HepG2 (cell line): Measurements from ENCODE around the gene KCNMA1.

Source experiments
- CHD2 ChIP-seq: IDR thresholded peaks from 2 replicates; pipeline ENCODE4 v1.6.1; 2011; ENCODE audit warnings: low read depth, low read length, improper control_type of control experiment
- FOXM1 ChIP-seq: sonication (generic); formaldehyde crosslinking; IDR thresholded peaks from 2 replicates; pipeline ENCODE4 v1.5.0; 2020; ENCODE audit warnings: missing genetic modification reagents
- JUND ChIP-seq: sonication (generic); formaldehyde crosslinking; IDR thresholded peaks from 2 replicates; pipeline ENCODE4 v1.8.0; 2022; ENCODE audit warnings: mild to moderate bottlenecking, missing genetic modification reagents
- MAFK ChIP-seq, 2 experiments: IDR thresholded peaks in 1 of 2; conservative IDR thresholded peaks in 1 of 2; 2 replicates each; pipeline ENCODE4 v1.6.1; 2011; ENCODE audit warnings: improper control_type of control experiment in 2 of 2, low read length in 2 of 2
- NR2F6 ChIP-seq, 2 experiments: IDR thresholded peaks; 2 replicates each; pipeline ENCODE4 v1.6.1; 2016; ENCODE audit warnings: antibody characterized with exemption in 1 of 2, mild to moderate bottlenecking in 1 of 2
- POLR2A ChIP-seq, 2 experiments: IDR thresholded peaks; 2 replicates each; pipeline ENCODE4 v1.6.1; 2011; ENCODE audit warnings: low read depth in 2 of 2, low read length in 2 of 2, mild to moderate bottlenecking in 1 of 2, moderate library complexity in 1 of 2; ENCODE audit not compliant: insufficient read depth in 1 of 2
- SMARCC2 ChIP-seq: fragments of 450-650 bp; IDR thresholded peaks from 2 replicates; pipeline ENCODE4 v1.6.1; 2017; ENCODE audit warnings: antibody characterized with exemption, mild to moderate bottlenecking
- TF ChIP-seq, protein P1 (sequence below): IDR thresholded peaks from 2 replicates; pipeline ENCODE4 v1.6.1; 2012; ENCODE audit warnings: inconsistent platforms
- TF ChIP-seq, protein P2 (sequence below): IDR thresholded peaks from 2 replicates; pipeline ENCODE4 v1.6.1; 2016; ENCODE audit warnings: low read depth, control low read depth

DNA sequence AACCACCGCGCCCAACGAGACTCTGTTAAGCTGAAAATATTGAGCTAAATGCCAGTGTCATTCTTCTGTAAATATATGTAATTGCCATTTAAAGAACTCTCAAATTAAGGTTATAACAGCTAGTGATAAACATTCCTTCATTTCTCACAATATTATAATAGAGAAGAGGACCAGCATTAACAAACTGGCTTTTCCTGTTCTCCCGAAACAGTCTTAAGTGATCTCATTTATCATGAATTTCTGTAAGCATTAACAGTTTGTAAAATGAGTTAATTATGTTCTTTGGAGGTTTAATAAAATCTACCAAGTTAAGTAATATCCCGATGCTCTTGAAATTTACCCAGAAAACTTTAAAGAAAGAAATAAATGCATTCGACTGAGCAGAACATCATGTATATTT is 352.8 kb downstream of the KCNMA1 start:
- TF ChIP-seq CHD2 = no peak
- no peak for TF ChIP-seq FOXM1 (CRISPR knock-in tag)
- TF ChIP-seq, protein P1, sequence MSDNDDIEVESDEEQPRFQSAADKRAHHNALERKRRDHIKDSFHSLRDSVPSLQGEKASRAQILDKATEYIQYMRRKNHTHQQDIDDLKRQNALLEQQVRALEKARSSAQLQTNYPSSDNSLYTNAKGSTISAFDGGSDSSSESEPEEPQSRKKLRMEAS = no peak
- TF ChIP-seq, protein P2, sequence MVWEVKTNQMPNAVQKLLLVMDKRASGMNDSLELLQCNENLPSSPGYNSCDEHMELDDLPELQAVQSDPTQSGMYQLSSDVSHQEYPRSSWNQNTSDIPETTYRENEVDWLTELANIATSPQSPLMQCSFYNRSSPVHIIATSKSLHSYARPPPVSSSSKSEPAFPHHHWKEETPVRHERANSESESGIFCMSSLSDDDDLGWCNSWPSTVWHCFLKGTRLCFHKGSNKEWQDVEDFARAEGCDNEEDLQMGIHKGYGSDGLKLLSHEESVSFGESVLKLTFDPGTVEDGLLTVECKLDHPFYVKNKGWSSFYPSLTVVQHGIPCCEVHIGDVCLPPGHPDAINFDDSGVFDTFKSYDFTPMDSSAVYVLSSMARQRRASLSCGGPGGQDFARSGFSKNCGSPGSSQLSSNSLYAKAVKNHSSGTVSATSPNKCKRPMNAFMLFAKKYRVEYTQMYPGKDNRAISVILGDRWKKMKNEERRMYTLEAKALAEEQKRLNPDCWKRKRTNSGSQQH (CRISPR knock-in tag) = no peak
- no peak for TF ChIP-seq MAFK (conservative IDR thresholded peaks at IDR 0.05 in 1 of 2, IDR thresholded peaks at IDR 0.05 in 1 of 2; ENCODE audit: low read length in 2 of 2)
- TF ChIP-seq POLR2A (IDR thresholded peaks at IDR 0.05; ENCODE audit: insufficient read depth in 1 of 2, low read depth in 2 of 2, low read length in 2 of 2) = no peak
- no peak for TF ChIP-seq JUND (CRISPR knock-in tag)
- TF ChIP-seq SMARCC2 = no peak
- no peak for TF ChIP-seq NR2F6 (IDR thresholded peaks at IDR 0.05)
- TF ChIP-seq NR2F6 (CRISPR knock-in tag; IDR thresholded peaks at IDR 0.05) = no peak
